Activated CD8-positive, alpha-beta T cell treated with anti-CD3 and anti-CD28 coated beads for 36 hours (primary cell): Measurements from ENCODE around the gene RAB31. TPM values are rescaled to one million over a fixed set of nuclear protein-coding genes. Genes with fewer than 3 reads are reported as not detected.

ENCODE experiments used
- ATAC-seq: fragments of 200-7000 bp; cut with Tn5 transposase; one replicate; pipeline ENCODE4 v1.10.0; 2021; ENCODE audit warnings: mild to moderate bottlenecking, moderate library complexity
- CTCF ChIA-PET: fragments of 350-600 bp; sonication (Branson Sonifier 250); formaldehyde crosslinking; loops from one replicate; lab custom pipeline; 2021; ENCODE audit warnings: antibody characterized with exemption; lab: Charles Lee
- POLR2A ChIA-PET: fragments of 350-600 bp; sonication (Branson Sonifier 250); formaldehyde crosslinking; loops from one replicate; lab custom pipeline; 2021; ENCODE audit warnings: antibody characterized with exemption; lab: Charles Lee
- DNase-seq: peaks from one replicate; pipeline ENCODE4 v3.0.0-alpha.2; 2020
- H3K27ac Mint-ChIP-seq: one replicate; pipeline ENCODE4 v1.8.0; 2021; ENCODE audit warnings: mild to moderate bottlenecking, mixed read lengths
- H3K27me3 Mint-ChIP-seq: one replicate; pipeline ENCODE4 v1.8.0; 2021; ENCODE audit warnings: mixed read lengths
- H3K36me3 Mint-ChIP-seq: one replicate; pipeline ENCODE4 v1.8.0; 2021; ENCODE audit warnings: low read depth, mixed read lengths
- H3K4me1 Mint-ChIP-seq: one replicate; pipeline ENCODE4 v1.8.0; 2021; ENCODE audit warnings: low read depth, mixed read lengths
- H3K4me3 Mint-ChIP-seq: one replicate; pipeline ENCODE4 v1.8.0; 2021; ENCODE audit warnings: mild to moderate bottlenecking, moderate library complexity, mixed read lengths
- H3K9me3 Mint-ChIP-seq: one replicate; pipeline ENCODE4 v1.8.0; 2021; ENCODE audit warnings: mixed read lengths
- CTCF ChIP-seq: fragments of 200-600 bp; IDR thresholded peaks from one replicate; pipeline ENCODE4 v1.8.0; 2022; ENCODE audit warnings: antibody characterized with exemption, mild to moderate bottlenecking
- intact Hi-C: fragments of 100-400 bp; cut with micrococcal nuclease; formaldehyde crosslinking; loops from one replicate; pipeline ENCODE4 v1.10.0; 2022
- total RNA-seq, 2 experiments: library from RNA; stranded (reverse); gene quantifications; one replicate each; pipeline ENCODE4 v1.2.3, GENCODE V29; 2021

RAB31 gene
- total RNA-seq, 2 experiments from 2014 or later, result 0.45 to 0.76 TPM

GRCh38 chr18:9716780-9717563 lies 8.9 kb downstream of the RAB31 start:
- CTCF ChIA-PET, result no interaction called here
- intact Hi-C loops, result no loop called here
- no peaks in the 10 kb centered on the region for H3K9me3 Mint-ChIP-seq
- TF ChIP-seq CTCF, result no peak
- no peak for DNase-seq
- no peak overlapping the region for H3K4me3 Mint-ChIP-seq
- H3K27me3 Mint-ChIP-seq, result peaks cover 34% of the 10 kb centered on the region
- ATAC-seq, result no peak
- POLR2A ChIA-PET, result no interaction called here
- no peak overlapping the region for H3K27ac Mint-ChIP-seq
- H3K36me3 Mint-ChIP-seq, result no peaks in the 10 kb centered on the region
- no peaks in the 10 kb centered on the region for H3K4me1 Mint-ChIP-seq

- no peak overlapping the region for H3K4me3 Mint-ChIP-seq
- no peaks in the 10 kb centered on the region for H3K4me1 Mint-ChIP-seq
- no peaks in the 10 kb centered on the region for H3K36me3 Mint-ChIP-seq
- H3K27ac Mint-ChIP-seq, result no peak overlapping the region
- CTCF ChIA-PET, result no interaction called here
- no peak for TF ChIP-seq CTCF
- POLR2A ChIA-PET, result no interaction called here
- ATAC-seq, result no peak
- intact Hi-C loops, result no loop called here
- no peak for DNase-seq
- no peaks in the 10 kb centered on the region for H3K9me3 Mint-ChIP-seq
- peaks cover 22% of the 10 kb centered on the region for H3K27me3 Mint-ChIP-seq
Observed at GRCh38 chr18:9719421-9719981, 11.4 kb downstream of the RAB31 start.

GRCh38 chr18:9720327-9720726 lies 12.2 kb downstream of the RAB31 start:
- no peaks in the 10 kb centered on the region for H3K9me3 Mint-ChIP-seq
- DNase-seq (no peak), ATAC-seq (no peak)
- H3K27me3 Mint-ChIP-seq, result peaks cover 16% of the 10 kb centered on the region
- CTCF ChIA-PET, result no interaction called here
- POLR2A ChIA-PET, result no interaction called here
- H3K4me3 Mint-ChIP-seq, result no peak overlapping the region
- H3K27ac Mint-ChIP-seq, result no peak overlapping the region
- no peaks in the 10 kb centered on the region for H3K4me1 Mint-ChIP-seq
- no peaks in the 10 kb centered on the region for H3K36me3 Mint-ChIP-seq
- no peak for TF ChIP-seq CTCF
- intact Hi-C loops, result no loop called here

- Mint-ChIP-seq H3K4me1 (no peaks in the 10 kb centered on the region), H3K27me3 (peaks cover 13% of the 10 kb centered on the region), H3K36me3 (no peaks in the 10 kb centered on the region), H3K9me3 (no peaks in the 10 kb centered on the region), H3K27ac (no peak overlapping the region), H3K4me3 (no peak overlapping the region)
- TF ChIP-seq CTCF, result no peak
- ATAC-seq (no peak), DNase-seq (no peak)
- intact Hi-C loops, result no loop called here
- POLR2A ChIA-PET, result no interaction called here
- CTCF ChIA-PET, result no interaction called here
Observed at GRCh38 chr18:9721893-9722550, 13.9 kb downstream of the RAB31 start.

GRCh38 chr18:9722691-9723090 lies 14.6 kb downstream of the RAB31 start:
- Mint-ChIP-seq H3K9me3 (no peaks in the 10 kb centered on the region), H3K4me3 (no peak overlapping the region), H3K4me1 (no peaks in the 10 kb centered on the region), H3K27ac (no peak overlapping the region), H3K27me3 (peaks cover 9% of the 10 kb centered on the region), H3K36me3 (no peaks in the 10 kb centered on the region)
- DNase-seq (no peak), ATAC-seq (no peak)
- no peak for TF ChIP-seq CTCF
- intact Hi-C loops, result no loop called here
- CTCF ChIA-PET, result no interaction called here
- POLR2A ChIA-PET, result no interaction called here
